GM21367 (cell line): Measurements from ENCODE around the gene CA9.
A peak's percentile ranks its signal among the peaks of the same experiment; 100 is the strongest.
"Not testable (repeated sequence)": the region's sequence is repeated elsewhere in the genome, so short reads cannot be mapped to it uniquely, and the experiment has no call there.

Experiments used
- ATAC-seq: cut with Tn5 transposase; IDR thresholded peaks from one replicate; pipeline ENCODE4 v1.9.1; 2021; ENCODE audit not compliant: unreplicated experiment

The CA9 gene

GRCh38 chr9:35673132-35674024 is at the start of gene CA9:
CA9 (plus strand) TSS chr9:35673928; CDS start chr9:35673960, 32 bp downstream.
- no peak for ATAC-seq

GRCh38 chr9:35627575-35627974 is 46.2 kb upstream of the CA9 start:
- no peak for ATAC-seq

DNA sequence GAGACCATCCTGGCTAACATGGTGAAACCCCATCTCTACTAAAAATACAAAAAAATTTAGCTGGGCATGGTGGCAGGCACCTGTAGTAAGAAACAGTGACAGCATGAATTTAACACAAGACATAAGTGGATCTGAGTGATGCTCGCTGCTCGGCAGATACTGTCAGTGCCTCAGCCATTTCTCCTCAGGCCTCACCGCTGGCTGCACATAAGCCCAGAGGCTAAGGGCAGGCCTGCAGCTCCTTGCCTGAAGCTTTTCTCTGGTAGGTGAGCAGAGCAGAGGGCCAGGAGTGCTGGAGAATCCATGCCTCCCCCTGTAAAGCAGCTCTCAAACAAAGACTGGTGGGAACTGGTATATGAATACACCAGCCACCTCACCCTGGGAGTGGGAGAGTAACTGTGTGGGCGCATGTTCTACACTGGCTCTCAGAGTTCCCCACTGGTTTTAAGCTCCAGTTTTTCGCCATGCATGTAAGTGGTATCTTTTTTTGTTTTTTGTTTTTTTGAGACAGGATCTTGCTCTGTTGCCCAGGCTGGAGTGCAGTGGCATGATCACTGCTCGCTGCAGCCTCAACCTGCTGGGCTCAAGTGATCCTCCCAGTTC is 45.2 kb upstream of the CA9 start:
- no peak for ATAC-seq

GRCh38 chr9:35629597-35629996 is 44.1 kb upstream of the CA9 start:
- ATAC-seq: no peak

DNA sequence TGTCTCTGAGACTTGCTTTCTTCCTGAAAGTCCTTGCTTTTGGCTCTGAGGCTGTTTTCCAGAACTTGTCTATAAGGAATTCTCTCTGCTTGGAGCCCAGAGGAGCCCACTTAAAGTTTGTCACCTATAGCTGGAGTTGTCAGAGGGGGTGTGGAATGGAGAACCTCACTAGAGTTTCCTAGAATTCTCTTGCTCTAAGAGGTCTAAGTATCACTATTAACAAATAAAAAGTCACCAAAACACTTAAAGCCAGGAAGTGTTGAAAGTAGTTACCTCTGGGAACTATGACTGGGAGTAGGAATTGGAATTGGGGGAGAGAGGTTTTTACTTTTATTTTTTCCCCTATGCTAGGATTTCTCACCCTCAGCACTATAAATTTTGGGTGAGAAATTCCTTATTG is 38.0 kb upstream of the CA9 start:
- no peak for ATAC-seq

GRCh38 chr9:35636135-35636876 is 37.4 kb upstream of the CA9 start:
- no peak for ATAC-seq

DNA sequence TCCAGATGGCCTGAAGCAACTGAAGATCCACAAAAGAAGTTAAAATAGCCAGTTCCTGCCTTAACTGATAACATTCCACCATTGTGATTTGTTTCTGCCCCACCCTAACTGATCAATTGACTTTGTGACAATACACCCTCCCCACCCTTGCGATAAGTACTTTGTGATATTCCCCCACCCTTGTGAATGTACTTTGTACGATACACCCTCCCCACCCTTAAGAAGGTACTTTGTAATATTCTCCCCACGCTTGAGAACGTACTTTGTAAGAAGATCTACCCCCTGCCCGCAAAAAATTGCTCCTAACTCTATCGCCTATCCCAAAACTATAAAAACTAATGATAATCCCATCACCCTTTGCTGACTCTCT is 36.9 kb upstream of the CA9 start:
- not testable (repeated sequence) for ATAC-seq

DNA sequence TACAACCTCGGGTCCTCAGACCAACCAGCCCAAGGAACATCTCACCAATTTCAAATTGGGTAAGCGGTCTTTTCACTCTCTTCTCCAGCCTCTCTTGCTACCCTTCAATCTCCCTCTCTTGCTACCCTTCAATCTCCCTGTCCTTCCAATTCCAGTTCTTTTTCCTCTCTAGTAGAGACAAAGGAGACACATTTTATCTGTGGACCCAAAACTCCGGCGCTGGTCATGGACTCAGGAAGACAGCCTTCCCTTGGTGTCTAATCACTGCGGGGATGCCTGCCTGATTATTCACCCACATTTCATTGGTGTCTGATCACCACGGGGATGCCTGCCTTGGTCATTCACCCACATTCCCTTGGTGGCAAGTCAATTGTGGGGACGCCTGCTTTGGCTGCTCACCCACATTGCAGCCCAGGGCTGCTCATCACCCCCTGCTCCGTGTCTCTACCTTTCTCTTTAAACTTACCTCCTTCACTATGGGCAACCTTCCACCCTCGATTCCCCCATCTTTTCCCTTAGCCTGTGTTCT is 36.2 kb upstream of the CA9 start:
- ATAC-seq: not testable (repeated sequence)

DNA sequence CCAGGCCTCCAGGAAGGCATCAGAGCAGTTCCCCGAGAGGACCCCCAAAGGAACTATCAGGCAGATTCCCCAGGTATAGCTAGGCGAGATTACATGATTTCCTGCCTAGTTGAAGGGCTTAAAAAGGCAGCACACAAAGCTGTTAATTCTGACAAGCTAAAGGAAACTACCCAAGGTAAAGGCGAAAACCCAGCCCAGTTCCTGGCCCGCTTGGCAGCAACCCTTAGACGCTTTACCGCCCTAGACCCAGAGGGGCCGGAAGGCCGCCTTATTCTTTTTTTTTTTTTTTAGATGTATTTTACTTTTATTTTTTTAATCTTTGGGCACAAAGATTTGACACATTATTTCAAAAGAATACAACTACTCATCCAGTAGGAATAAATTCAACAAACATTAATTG is 35.0 kb upstream of the CA9 start:
- ATAC-seq: not testable (repeated sequence)

DNA sequence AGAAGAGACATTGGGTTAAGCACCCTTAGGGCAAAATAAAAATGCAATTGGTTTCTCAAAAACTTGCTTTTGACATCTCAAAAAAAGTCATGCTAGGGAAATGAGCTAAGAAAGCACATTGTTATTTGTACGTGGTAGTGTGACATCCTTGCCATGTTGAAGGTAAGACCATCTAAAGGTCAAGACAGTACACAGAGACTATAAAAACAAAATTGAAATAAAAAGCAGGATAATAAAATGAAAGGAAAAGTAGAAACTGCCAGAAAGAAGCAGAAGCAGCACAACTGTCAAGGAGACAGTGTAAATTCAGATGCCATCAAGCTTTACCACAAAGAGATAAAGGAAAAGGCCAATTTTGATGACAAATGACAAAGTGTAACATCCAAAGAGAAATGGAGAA is 34.5 kb upstream of the CA9 start:
- not testable (repeated sequence) for ATAC-seq

DNA sequence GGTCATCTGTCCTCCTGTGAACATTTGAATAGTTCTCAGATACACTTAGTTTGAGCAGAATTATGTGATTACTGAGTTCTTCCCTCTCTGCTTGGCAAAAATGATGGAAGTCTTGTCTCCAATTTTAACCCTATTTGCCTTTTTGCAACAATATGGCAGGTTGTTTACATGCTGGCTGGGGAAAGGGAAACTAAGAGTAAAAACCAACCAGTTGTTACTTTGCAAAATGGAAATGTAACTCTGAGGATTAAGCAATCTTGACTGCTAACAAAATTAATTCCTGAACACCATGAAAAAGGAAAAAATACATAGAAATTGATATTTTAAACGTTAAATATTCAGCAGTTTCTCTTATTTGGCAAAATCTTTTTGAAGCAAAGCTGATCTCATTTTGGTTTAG is 34.1 kb upstream of the CA9 start:
- no peak for ATAC-seq

DNA sequence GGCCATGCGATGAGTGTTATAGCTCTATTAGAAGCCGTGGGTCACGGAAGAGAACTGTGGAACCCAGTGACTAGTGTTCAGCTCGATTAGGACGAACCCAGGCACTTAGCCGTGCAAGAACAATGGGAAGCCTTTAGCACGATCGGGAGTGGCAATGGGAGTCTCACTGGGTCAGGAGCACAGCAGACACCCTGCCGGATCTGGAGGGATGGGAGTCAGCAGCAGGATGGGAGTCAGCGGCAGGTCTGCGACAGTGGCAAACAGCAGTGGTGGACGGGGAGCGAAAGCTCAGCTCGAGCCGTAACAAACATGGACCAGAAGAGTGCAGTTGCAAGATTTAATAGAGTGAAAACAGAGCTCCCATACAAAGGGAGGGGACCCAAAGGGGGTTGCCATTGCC is 33.3 kb upstream of the CA9 start:
- ATAC-seq: not testable (repeated sequence)

GRCh38 chr9:35641478-35641877 is 32.2 kb upstream of the CA9 start:
- ATAC-seq: not testable (repeated sequence)

DNA sequence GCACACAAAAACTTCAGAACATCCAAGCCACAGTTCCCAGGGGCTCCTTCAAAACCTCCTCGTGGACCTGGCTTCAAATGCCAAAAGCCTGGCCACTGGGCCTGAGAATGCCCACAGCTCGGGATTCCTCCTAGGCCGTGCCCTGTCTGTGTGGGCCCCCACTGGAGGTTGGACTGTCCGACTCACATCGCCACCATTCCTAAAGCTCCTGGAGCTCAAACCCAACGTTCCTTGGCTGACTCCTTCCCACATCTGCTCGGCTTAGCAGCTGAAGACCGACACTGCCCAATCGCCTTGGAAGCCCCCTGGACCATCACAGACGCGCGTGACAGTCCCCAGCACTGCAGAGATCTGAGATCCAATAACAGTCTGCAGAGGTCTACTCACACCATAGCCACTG is 30.7 kb upstream of the CA9 start:
- ATAC-seq: no peak

GRCh38 chr9:35645736-35646135 is 28.0 kb upstream of the CA9 start:
- ATAC-seq: not testable (repeated sequence)

DNA sequence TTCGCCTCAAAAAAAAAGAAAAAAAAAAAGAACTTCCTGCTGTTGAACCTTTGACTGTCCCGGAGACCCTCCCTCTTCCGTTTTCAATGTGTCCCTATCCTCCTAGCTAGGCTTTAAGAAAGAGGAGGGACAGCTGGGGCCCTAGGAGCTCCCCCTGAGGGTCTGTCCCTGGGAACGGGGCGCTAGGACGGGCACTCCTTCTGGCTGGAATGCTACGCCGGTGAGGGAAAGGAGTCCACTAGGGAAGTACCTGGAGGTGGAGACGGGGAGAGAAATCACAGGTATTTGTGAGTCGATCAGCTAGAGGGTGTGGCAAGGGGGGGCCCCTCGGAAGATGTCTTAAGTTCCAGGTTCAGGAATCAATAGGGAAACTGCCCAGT is 27.6 kb upstream of the CA9 start:
- ATAC-seq: no peak

DNA sequence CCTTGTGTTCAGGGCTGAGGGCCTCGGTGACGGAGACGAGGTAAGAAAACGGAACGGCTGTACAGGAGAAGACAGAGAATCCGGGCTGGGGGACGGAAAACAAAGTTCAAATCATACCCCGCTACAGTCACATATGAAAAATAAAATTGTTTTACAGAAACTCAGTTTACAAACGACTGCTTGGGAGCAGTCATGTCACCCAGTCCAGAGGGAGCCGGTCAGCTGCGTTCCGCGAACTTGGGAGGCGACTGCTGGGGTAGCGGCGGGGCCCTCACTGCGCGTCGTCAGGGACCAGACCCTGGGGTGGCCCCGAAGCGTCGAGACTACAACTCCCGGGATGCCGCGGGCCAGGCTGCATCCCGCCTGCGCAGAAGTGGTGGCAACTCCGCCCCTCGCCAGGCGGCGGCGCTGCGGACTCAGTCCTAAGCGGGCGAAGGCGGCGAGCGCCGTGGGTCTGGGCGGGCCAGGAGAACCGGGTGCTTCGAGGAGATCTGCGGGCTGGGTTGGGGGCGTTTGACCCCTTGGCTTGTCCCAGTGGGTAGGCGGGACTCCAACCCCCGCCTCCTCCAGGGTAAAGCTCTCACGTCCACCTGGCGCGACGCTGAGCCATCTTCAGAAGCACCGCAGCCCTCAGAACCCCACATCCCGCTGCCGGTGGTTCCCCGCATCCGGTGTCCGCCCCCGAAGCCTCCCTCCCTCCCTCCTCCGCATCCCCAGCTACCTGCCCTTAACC is 27.0 kb upstream of the CA9 start:
- ATAC-seq: peak; percentile 76

DNA sequence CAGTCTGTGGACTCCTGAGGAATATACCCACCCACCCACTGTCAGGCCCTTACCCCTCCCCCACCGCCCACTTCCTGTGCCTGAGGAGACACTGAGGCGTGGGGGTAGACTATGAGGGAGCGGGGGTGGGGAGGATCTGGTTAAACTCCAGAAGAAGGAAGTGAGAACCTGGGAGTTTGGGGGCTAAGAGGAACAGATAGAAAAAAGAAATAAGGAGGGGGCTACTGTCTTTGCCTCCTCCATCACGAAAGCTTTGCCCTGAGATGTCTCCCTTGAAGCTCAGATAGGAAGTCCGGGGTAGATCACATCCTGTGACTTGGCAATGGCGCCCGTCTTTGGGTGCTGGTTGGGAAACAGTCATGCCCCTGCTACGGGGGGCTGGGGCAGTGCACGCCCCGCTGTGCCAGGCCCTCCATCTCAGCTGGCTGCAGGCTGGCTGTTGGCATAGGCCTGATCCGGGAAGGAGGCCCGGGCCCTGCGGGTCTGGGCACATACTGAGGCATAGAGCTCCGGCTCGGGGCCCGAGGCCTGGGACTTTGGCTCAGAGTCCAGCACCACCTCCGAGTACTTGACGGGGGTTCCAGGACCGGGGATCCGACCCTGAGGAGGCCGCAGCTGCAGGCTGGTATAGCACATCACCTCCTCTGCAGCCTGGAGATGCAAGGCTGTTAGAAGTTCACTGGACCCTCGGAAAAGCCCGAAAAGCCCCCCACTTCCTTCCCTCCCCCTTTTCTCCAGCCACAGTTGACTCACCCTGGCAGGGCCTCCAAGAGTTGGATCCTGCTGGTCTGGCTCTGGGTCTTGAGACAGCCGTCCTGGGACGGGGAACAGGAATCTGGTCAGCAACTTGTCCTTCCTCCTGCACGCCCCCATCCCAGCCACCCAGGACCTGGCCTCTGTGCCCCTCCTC is 24.0 kb upstream of the CA9 start:
- no peak for ATAC-seq

DNA sequence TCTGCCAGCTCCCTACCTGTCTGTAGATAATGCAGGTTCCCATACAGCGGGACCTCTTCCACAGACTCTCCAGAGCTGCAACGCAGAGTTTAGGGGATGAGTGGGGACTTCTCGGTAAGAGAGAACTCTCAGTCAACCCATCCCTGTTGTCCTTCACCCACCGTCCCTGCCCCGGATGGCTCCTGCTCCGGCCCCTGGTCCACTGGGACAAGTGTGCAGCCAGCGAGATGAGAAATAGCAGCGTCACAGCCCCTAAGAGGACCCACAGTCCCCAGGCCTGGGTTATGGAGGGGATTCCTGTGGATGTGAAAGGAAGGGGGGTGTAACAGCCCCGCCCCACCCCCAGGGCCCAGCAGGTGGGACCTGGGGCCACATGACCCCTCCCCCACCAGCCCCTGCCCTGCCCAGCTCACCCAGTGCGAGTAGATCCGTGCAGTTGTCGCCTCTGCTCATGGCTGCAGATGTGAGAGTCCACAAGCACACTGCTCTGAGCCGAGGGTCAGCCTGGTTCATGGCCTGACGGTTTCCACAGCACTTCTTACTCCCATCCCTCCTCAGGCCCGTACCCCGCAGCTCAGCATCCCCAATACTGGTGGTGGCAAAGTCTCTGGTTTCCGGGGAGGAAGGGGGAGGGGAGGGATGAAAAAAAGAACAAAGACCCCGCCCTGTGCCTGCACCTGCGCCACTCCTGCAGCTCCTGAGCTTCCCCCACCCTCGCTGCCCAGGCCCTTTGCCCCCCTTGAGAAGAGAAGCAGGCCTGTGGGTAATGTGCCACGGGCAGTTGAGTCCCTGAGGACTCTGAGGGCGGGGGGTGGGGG is 23.2 kb upstream of the CA9 start, which contains the start of gene SIT1:
Gene SIT1 (minus strand): TSS at position 591 of the 818 bp plus-strand sequence. CDS start 78 bp downstream, at position 513.
- no peak for ATAC-seq
